Measurements from ENCODE around the gene RAB7A. TPM values are rescaled to one million over a fixed set of nuclear protein-coding genes. Genes with fewer than 3 reads are reported as not detected.

RAB7A gene
- total RNA-seq, 1 experiment from 2014 or later, result 233 TPM

DNA sequence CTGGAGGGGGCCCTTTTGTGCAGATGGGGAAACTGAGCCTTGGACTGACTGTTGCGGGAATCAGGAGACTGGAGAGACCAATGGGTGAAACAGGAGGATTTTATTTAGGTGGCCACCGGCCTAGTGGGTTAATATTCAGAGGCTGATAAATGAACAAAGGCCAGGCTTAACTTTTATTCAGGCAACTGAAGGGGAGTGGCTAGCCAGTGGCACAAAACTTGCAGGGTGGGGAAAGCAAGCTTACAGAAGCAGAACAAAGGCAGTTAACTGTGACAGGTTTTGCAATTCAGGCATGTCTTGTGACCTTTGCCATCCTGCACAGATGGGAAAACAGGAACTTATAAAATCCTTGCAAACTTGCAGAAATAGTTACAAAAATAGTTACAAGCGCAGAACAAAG, 128.5 kb downstream of the RAB7A start:
- Histone ChIP-seq H3K4me1 (ENCODE audit: control insufficient read depth in 1 of 2, insufficient read depth in 2 of 2, low read length in 2 of 2) (no peaks in the 10 kb centered on the region), H3K9me3 (ENCODE audit: control insufficient read depth in 1 of 2, insufficient read depth in 1 of 2, low read depth in 1 of 2, low read length in 2 of 2) (peaks cover 9 to 22% of the 10 kb centered on the region in 2 experiments; a peak in 3 of 4 replicates), H3K9me2 (ENCODE audit: insufficient read depth) (no peaks in the 10 kb centered on the region), H3K27me3 (ENCODE audit: insufficient read depth, low read length) (no peaks in the 10 kb centered on the region), H3K36me3 (ENCODE audit: control insufficient read depth in 1 of 2, insufficient read depth in 2 of 2, low read length in 2 of 2) (no peaks in the 10 kb centered on the region), H2AFZ (ENCODE audit: low read depth, low read length, poor library complexity, severe bottlenecking) (no peak overlapping the region), H3K4me3 (replicated peaks in 1 of 2; ENCODE audit: low read depth in 1 of 2, low read length in 2 of 2) (no peak overlapping the region), H3K9ac (ENCODE audit: low read length) (no peak overlapping the region), H4K20me1 (ENCODE audit: insufficient read depth) (no peaks in the 10 kb centered on the region), H3K27ac (ENCODE audit: low read depth, low read length) (no peak overlapping the region), H3K79me2 (ENCODE audit: insufficient read depth, low read length) (no peaks in the 10 kb centered on the region), H3K4me2 (ENCODE audit: low read length) (no peak overlapping the region)
- intact Hi-C loops (cut with micrococcal nuclease), result no loop called here
- POLR2A ChIA-PET, result no interaction called here
- no TSS peak for BruUV-seq (replicated peaks)
- TF ChIP-seq EZH2phosphoT487 (IDR thresholded peaks at IDR 0.05; ENCODE audit: borderline replicate concordance), result no peak
- no peak for TF ChIP-seq CEBPB (IDR thresholded peaks at IDR 0.05; ENCODE audit: low read depth)
- peak; percentile 90 for TF ChIP-seq CBX3 (IDR thresholded peaks at IDR 0.05; ENCODE audit: low read depth)
- RAD21 ChIA-PET (ENCODE audit: low non-redundant PET in 1 of 2, low total read pairs in 2 of 2, uncharacterized antibody in 2 of 2, unreplicated experiment in 2 of 2), result interaction anchor here in 1 of 2 experiments (0.6 kb wide), 1 partner anchor 171 kb away, joined by 3 read pairs; no protein-coding TSS in a partner anchor
- ATAC-seq (no peak), DNase-seq (ENCODE audit: low read depth, low spot score) (no peak)
- CTCF ChIA-PET, result no interaction called here

DNA sequence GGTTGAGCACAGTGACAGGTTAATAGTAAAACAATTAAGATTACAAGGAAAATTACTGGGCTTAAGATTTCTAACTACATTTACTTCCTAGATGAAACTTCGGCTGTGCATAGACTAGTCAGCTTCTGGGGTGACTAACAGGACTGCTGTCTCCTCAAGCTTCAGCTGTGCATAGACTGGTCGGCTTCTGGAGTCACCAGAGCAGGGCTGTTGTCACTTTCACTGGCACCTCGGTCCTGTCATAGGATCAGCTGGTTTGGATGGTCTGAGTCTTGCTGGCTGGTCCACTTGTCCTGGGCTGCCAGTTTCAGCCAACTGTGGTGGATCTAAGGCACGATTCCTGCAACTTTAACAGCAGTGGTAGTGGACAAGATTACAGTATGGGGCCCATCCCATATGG, 129.6 kb downstream of the RAB7A start:
- H3K4me1 ChIP-seq (ENCODE audit: control insufficient read depth in 1 of 2, insufficient read depth in 2 of 2, low read length in 2 of 2), result no peaks in the 10 kb centered on the region
- no peaks in the 10 kb centered on the region for H3K79me2 ChIP-seq (ENCODE audit: insufficient read depth, low read length)
- H3K27me3 ChIP-seq (ENCODE audit: insufficient read depth, low read length), result no peaks in the 10 kb centered on the region
- no peak overlapping the region for H3K4me2 ChIP-seq (ENCODE audit: low read length)
- H3K9me2 ChIP-seq (ENCODE audit: insufficient read depth), result no peaks in the 10 kb centered on the region
- ChIA-PET RAD21 (ENCODE audit: low non-redundant PET in 1 of 2, low total read pairs in 2 of 2, uncharacterized antibody in 2 of 2, unreplicated experiment in 2 of 2) (no interaction called here), CTCF (no interaction called here), POLR2A (no interaction called here)
- H3K27ac ChIP-seq (ENCODE audit: low read depth, low read length), result no peak overlapping the region
- no TSS peak for BruUV-seq (replicated peaks)
- no peaks in the 10 kb centered on the region for H3K36me3 ChIP-seq (ENCODE audit: control insufficient read depth in 1 of 2, insufficient read depth in 2 of 2, low read length in 2 of 2)
- no peak for ATAC-seq
- DNase-seq (ENCODE audit: low read depth, low spot score), result no peak
- intact Hi-C loops (cut with micrococcal nuclease), result no loop called here
- no peak overlapping the region for H3K4me3 ChIP-seq (replicated peaks in 1 of 2; ENCODE audit: low read depth in 1 of 2, low read length in 2 of 2)
- H3K9ac ChIP-seq (ENCODE audit: low read length), result no peak overlapping the region
- no peak overlapping the region for H2AFZ ChIP-seq (ENCODE audit: low read depth, low read length, poor library complexity, severe bottlenecking)
- H4K20me1 ChIP-seq (ENCODE audit: insufficient read depth), result no peaks in the 10 kb centered on the region
- H3K9me3 ChIP-seq (ENCODE audit: control insufficient read depth in 1 of 2, insufficient read depth in 1 of 2, low read depth in 1 of 2, low read length in 2 of 2), result peaks cover 15 to 30% of the 10 kb centered on the region in 2 experiments; a peak in 3 of 4 replicates
- TF ChIP-seq ELF1 (IDR thresholded peaks at IDR 0.05; ENCODE audit: borderline replicate concordance, low read depth) (no peak), FOSL1 (IDR thresholded peaks at IDR 0.05; ENCODE audit: low read depth) (no peak), POLR2A (IDR thresholded peaks at IDR 0.05; ENCODE audit: borderline replicate concordance, extremely low read depth, insufficient read depth, insufficient read length) (no peak), POLR2AphosphoS5 (IDR thresholded peaks at IDR 0.05; ENCODE audit: low read depth, low read length) (no peak), ZNF274 (IDR thresholded peaks at IDR 0.05; ENCODE audit: low read depth, low read length) (no peak), YY1 (IDR thresholded peaks at IDR 0.05; ENCODE audit: extremely low read depth, insufficient replicate concordance, low read depth, low read length) (no peak), SIN3A (IDR thresholded peaks at IDR 0.05; ENCODE audit: low read depth) (no peak), EZH2 (IDR thresholded peaks at IDR 0.05) (no peak)
- TF ChIP-seq, protein P1, sequence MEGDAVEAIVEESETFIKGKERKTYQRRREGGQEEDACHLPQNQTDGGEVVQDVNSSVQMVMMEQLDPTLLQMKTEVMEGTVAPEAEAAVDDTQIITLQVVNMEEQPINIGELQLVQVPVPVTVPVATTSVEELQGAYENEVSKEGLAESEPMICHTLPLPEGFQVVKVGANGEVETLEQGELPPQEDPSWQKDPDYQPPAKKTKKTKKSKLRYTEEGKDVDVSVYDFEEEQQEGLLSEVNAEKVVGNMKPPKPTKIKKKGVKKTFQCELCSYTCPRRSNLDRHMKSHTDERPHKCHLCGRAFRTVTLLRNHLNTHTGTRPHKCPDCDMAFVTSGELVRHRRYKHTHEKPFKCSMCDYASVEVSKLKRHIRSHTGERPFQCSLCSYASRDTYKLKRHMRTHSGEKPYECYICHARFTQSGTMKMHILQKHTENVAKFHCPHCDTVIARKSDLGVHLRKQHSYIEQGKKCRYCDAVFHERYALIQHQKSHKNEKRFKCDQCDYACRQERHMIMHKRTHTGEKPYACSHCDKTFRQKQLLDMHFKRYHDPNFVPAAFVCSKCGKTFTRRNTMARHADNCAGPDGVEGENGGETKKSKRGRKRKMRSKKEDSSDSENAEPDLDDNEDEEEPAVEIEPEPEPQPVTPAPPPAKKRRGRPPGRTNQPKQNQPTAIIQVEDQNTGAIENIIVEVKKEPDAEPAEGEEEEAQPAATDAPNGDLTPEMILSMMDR (IDR thresholded peaks at IDR 0.05 in 2 of 3, conservative IDR thresholded peaks at IDR 0.05 in 1 of 3; ENCODE audit: borderline replicate concordance in 1 of 3, insufficient read depth in 1 of 3, low read depth in 2 of 3, low read length in 2 of 3), result no peak
- TF ChIP-seq, protein P2, sequence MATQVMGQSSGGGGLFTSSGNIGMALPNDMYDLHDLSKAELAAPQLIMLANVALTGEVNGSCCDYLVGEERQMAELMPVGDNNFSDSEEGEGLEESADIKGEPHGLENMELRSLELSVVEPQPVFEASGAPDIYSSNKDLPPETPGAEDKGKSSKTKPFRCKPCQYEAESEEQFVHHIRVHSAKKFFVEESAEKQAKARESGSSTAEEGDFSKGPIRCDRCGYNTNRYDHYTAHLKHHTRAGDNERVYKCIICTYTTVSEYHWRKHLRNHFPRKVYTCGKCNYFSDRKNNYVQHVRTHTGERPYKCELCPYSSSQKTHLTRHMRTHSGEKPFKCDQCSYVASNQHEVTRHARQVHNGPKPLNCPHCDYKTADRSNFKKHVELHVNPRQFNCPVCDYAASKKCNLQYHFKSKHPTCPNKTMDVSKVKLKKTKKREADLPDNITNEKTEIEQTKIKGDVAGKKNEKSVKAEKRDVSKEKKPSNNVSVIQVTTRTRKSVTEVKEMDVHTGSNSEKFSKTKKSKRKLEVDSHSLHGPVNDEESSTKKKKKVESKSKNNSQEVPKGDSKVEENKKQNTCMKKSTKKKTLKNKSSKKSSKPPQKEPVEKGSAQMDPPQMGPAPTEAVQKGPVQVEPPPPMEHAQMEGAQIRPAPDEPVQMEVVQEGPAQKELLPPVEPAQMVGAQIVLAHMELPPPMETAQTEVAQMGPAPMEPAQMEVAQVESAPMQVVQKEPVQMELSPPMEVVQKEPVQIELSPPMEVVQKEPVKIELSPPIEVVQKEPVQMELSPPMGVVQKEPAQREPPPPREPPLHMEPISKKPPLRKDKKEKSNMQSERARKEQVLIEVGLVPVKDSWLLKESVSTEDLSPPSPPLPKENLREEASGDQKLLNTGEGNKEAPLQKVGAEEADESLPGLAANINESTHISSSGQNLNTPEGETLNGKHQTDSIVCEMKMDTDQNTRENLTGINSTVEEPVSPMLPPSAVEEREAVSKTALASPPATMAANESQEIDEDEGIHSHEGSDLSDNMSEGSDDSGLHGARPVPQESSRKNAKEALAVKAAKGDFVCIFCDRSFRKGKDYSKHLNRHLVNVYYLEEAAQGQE (IDR thresholded peaks at IDR 0.05; ENCODE audit: low read depth), result no peak
- TF ChIP-seq, protein P3, sequence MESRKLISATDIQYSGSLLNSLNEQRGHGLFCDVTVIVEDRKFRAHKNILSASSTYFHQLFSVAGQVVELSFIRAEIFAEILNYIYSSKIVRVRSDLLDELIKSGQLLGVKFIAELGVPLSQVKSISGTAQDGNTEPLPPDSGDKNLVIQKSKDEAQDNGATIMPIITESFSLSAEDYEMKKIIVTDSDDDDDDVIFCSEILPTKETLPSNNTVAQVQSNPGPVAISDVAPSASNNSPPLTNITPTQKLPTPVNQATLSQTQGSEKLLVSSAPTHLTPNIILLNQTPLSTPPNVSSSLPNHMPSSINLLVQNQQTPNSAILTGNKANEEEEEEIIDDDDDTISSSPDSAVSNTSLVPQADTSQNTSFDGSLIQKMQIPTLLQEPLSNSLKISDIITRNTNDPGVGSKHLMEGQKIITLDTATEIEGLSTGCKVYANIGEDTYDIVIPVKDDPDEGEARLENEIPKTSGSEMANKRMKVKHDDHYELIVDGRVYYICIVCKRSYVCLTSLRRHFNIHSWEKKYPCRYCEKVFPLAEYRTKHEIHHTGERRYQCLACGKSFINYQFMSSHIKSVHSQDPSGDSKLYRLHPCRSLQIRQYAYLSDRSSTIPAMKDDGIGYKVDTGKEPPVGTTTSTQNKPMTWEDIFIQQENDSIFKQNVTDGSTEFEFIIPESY (IDR thresholded peaks at IDR 0.05; ENCODE audit: extremely low read depth, insufficient replicate concordance, low read length), result no peak

Data from HCT116 (cell line).